Measurements from ENCODE around the gene PPY.
"Not testable (repeated sequence)": the region's sequence is repeated elsewhere in the genome, so short reads cannot be mapped to it uniquely, and the experiment has no call there.

PPY gene

DNA sequence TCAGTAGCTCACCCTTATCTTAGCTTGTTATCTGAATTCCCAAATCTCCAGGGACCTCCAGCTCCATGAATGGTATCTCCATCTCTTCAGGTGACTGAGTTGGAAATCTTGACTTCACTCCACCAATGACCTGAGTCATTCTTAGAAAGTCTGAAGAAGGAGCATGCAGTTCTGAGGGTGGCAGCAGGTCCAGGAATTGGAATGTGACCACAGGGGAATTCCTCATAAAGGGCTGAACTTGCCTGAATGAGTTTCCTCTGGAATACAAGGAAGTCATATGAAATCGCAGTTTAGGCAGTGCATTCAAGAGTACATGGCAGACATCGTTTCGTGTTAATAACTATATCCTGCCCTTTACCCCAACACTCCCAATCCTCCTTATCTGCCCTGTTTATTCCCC is 24.0 kb upstream of the PPY start:
- DNase-seq (ENCODE audit: low read depth in 2 of 2) = no peak

DNA sequence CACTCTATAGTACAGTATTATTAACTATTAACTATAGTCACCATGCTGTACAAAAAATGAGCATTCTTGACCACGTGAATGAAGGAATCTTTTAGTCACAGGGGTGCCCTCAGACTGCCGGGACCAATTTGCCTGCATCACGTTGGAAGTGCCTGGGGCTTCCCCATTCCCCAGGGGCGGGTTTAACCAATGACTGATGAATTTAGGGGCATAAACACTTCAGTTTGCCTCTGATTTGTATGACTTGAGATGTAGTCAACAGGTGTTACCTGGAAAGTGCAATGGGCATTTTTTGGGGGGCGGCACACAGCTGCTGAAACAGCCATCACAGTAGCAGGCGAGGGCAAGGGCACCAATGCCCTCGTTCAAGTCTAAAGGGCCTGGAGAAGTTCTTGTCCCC is 20.2 kb upstream of the PPY start:
- DNase-seq (ENCODE audit: low read depth in 2 of 2) = no peak

DNA sequence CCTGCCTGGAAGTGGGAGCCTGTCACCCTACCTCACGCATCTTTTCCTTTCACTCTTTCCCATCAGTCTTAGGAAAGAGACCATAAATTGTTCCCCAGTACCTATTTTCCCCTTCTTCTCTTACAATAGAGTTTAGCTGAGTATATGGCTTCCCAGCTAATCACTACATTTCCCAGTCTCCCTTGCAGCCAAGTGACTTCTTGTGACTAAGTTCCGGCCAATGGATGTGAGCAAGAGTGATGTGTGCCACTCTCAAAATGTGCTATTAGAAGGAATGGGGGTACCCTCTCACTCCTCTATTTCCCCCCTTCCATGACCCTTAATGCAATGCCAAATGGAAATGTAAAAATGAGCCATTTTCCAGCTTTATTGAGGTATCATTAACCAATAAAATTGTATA is 19.7 kb upstream of the PPY start:
- DNase-seq (ENCODE audit: low read depth in 2 of 2) = no peak

DNA sequence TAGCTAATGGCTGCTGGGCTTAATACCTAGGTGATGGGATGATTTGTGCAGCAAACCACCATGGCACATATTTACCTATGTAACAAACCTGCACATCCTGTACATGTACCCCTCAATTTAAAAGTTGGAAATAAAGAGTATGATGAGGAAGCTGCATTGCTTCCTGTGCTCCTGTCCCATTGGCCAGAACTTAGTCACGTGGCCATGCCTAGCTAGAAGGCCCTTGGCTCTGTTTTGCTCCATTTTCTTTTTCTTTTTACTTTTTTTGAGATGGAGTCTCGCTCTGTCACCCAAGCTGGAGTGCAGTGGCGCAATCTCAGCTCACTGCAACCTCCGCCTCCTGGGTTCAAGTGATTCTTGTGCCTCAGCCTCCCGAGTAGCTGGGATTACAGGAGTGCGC is 19.0 kb upstream of the PPY start:
- not testable (repeated sequence) for DNase-seq (ENCODE audit: low read depth in 2 of 2)

DNA sequence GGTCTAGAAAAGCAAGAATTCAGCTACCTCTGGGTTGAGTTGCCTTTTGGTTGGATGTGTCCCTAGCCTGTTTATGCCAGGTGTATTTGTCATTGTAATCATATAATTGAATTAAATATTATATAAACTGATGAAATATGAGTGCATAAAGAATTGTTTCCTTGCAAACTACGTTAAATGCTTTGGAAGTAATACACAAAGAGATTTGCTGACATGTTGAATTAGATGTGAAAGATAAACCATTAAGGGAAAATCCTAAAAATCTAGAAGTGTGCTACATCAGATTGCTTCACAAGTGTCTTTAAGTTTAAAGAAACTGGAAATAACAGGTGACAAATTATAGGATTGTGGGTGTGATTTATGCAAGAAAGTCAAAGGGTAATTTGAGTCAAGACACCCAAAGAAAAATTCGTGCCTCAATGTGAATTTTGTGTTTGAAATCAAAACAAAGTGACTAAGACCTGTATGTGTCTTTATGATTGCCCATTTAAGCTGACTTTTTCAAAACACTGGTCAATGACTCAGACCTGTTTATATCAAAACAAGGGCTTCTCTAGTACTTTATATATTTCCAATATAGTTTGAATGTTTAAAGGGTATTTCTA is 16.6 kb upstream of the PPY start:
- DNase-seq (ENCODE audit: low read depth in 2 of 2) = no peak

DNA sequence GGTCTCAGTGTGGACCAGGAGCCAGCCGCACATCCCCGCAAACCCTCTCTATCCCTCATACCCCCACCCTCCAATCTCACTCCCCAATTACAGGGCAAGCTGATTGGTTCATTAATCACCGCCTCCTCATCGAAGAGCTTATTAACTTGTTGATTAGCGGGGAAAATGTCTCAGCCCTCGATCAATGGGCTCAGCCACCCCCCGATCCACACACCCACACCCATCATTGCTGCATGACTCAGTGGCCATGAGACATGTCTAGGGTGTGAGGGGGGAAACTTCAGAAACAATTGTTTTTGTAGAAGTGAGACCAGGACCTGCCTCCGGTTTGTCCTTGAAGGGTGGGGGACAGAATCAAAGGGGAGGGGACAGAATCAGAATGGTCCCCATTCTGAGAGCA is 13.9 kb upstream of the PPY start:
- no peak for DNase-seq (ENCODE audit: low read depth in 2 of 2)

DNA sequence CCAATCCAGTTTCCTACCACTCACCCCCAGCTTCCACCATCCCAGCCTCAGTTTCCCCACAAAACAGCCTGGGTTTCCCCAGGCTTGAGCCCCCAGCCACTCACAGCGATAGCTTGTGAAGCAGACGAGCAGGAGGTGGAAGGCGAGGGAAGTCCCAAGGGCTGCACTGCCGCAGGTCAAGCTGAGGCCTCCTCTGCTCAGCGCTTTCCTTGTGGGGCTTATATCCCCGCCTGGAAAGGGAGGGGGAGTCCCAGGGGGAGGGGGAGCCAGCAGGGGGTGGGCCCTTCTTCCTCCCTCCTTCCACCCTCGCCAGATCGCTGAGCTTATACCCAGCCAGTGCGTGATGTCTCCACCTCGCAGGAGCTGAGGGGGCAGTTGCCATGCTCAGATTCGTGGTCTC is 11.5 kb upstream of the PPY start, which contains the start of gene PYY:
Gene PYY, minus strand, starts transcription at position 195 of the 400 bp plus-strand sequence. CDS start 457 bp downstream, outside the sequence.
- DNase-seq (ENCODE audit: low read depth in 2 of 2) = no peak

DNA sequence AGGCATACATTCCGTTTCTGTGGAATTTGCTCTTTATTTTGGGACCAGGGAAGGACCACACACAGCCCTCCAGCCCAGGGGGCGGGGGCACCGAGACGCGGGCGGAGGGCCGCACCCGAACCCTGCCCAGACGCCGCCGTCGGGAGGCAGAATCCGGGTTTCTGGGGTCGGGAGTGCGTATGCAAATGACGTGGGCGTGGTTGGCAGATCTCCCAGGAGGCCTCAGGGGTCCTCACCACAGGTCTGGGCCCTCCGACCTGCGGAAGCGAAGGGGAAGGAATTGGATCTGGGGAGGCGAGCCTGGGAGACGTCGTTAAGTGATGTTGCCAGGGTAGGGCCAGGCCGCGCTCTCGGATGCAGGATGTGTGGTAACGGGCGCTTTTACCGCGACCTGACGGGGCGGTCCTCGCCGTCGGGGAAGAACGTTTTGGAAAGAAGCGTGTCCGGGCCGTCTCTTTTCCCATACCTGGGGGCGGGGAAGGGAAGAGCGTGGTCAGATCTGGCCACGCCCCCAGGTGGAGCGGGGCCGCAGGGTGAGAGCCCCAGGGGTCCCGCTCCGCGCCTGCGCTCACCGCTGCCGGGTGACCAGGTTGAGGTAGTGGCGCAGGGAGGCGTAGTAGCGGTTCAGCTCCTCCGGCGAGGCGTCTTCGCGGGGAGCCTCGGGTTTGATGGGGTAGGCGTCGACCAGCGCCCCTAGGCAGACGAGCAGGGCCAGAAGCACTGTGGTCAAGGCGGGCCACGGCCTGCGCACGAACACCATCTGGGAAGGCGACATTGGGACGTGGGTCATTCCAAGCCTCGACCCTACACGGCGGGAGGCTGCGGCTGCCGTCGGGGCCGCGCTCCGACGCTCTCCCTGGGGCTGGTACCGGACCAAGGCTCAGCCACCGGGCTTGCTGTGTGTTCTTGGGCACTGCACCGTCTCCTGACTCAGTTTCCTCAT is 10.7 kb upstream of the PPY start:
- no peak for DNase-seq (ENCODE audit: low read depth in 2 of 2)

DNA sequence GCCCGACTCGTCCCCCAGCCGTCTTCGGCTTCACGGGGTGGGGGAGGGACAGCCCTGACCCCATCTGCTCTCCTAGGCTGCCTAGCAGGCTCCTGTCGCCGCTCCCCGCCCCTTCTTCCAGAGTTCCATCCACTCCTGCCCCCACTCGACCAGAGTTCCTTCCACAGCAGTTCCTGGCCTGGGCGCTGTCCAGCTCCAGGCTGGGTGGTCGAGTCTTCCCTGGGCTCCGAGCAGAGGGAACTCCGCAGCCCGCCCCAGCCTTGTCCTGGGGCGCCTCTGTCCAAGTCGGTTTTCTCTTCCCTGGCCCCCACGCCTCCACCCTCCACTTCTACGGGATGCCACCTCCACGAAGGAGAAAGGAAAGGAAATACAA is 10.1 kb upstream of the PPY start:
- no peak for DNase-seq (ENCODE audit: low read depth in 2 of 2)

DNA sequence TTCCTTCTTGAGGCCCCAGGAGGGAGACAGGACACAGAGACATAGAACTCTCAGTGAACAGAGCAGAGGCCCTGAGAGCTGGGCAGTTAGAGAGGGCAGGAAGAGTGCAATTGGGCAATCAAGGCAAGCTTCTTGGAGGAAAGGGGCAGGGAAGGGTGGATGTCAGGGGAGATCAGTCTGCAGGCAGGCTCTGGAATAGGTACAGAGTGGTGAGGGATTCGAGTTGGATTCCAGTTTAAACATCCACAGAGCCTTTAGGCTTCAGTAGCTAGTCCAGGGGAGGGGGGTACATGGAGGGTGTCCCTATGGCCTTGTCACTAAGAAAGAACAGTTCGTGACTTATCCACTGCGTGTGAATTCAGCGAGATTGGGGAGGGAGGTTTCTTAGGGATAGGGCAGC is 9.5 kb upstream of the PPY start:
- DNase-seq (ENCODE audit: low read depth in 2 of 2) = no peak

DNA sequence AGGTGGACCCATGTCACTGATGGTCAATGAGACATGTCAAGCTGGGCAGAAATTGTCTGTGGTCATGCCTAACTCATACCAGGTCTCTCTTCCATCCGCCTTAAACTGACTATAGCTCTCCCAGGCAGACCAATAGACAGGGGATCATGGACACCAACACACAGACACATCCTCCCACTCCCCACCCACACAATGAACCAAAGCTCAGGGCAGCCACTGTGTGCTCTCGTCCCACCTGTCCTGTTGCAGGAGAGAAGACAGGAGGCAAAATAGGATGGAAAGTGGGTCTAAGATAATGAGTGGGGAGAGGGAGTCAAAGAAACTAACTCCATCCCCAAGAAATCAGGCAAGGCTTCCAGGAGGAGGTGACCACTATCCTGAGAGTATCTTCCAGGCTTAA is 8.3 kb upstream of the PPY start:
- DNase-seq (ENCODE audit: low read depth in 2 of 2) = no peak

DNA sequence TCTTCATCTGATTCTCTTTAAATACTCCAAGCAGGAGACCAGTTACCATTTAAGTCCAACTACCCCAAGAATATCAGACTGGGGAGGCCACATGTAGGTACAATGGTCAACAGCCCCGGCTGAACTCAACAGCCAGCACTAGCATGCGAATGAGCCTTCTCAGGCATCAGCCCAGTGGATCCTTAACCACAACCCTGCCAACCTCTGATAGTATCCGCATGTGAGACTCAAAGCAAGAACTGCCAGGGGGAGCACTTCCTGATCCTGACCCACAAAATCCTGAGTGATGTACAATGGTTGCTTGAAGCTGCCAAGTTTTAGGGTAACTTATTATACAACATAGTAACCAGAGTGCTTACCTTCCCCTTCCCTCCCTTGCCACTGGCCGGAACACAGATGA is 7.5 kb upstream of the PPY start:
- no peak for DNase-seq (ENCODE audit: low read depth in 2 of 2)

DNA sequence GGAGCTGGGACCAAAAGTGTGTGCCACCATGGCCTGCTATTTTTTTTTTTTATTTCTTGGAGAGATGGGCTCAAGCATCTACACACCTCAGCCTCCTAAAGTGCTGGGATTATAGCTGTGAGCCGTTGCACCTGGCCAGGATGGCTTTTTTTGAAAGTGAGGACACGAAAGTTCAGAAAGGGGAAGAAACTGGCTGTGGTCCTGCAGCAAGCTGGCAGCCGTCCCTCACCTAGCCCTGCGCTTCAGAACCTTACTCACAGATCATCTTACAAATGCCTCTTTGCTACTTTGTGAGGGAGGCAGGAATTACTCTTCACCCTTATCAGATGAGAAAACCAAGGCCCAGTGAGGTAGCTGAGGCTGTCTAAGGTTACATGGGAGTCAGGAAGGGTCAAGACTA is 4.5 kb upstream of the PPY start:
- DNase-seq (ENCODE audit: low read depth in 2 of 2) = no peak

DNA sequence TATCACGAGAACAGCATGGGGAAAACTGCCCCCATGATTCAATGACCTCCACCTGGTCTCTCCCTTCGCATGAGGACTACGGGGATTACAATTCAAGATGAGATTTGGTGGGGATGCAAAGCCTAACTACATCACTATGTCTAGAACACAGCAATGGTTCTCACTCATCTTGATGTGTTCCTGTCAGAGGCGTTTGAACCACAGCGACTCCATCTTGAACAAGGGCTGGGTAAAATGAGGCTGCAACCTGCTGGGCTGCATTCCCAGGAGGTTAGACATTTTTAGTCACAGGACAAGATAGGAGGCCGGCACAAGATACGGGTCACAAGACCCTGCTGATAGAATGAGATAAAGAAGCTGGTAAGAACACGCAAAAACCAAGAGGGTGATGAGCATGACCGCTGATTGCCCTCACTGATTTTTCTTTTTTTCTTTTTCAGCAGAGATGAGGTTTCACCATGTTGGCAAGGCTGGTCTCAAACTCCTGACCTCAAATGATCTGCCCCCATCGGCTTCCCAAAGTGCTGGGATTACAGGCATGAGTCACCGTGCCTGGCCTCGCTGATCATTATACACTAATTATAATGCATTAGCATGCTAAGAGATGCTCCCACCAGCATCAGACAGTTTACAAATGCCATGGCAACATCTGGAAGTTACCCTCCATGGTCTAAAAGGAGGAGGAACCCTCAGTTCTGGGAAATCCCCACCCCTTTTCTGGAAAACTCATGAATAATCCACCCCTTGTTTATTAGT is 3.0 kb upstream of the PPY start:
- no peak for DNase-seq (ENCODE audit: low read depth in 2 of 2)

DNA sequence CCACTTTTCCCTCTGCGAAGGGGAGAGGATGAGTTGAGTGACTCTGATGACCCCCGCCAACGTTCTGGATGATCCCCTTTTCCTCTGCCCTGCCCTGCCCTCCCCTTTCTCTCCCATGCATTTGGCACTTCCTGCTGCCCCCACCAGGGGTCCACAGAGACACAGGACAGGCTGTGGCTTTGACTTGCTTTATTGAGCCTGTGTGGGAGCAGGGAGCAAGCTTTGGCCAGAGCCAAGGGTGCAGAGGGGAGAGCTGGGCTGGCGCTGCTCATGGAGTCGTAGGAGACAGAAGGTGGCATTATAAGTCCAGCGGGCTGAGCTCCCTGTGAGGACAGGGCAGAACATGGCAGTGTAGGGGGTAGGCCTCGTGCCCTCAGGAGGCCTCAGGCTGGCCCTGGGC is 1.6 kb downstream of the PPY start:
- DNase-seq (ENCODE audit: low read depth in 2 of 2) = no peak

DNA sequence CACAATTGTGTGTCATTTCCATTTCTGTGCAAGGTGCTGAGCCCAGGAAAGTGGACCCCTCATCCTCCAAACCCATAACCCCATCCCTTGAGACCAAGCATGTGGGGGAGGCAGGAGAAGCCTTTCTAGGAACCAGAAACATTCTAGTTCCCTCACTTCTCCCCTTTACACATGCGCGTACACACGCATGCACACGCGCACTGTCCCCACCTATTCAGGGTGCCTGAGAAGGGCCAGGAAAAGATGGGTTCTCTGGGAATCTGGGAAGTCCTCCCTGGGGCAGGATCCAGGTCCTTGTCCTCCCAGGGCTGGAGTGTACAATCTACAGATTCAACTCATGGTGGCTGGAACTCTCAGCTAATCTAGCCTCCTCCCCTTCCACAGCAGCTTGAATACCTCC is 2.4 kb downstream of the PPY start:
- no peak for DNase-seq (ENCODE audit: low read depth in 2 of 2)

DNA sequence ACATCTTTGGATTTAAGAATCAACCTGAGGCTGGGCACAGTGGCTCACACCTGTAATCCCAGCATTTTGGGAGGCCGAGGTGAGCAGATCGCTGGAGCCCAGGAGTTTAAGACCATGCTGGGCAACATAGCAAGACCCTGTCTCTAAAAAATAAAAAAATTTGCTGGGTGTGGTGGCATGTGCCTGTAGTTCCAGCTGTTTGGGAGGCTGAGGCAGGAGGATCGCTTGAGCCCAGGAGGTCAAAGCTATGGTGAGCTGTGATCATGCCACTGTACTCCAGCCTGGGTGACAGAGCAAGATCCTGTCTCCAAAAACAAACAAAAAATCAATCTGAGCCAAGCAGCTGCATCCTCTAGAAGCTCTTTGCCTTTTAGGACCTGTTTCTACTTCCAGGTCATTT is 2.8 kb downstream of the PPY start:
- DNase-seq (ENCODE audit: low read depth in 2 of 2) = not testable (repeated sequence)

DNA sequence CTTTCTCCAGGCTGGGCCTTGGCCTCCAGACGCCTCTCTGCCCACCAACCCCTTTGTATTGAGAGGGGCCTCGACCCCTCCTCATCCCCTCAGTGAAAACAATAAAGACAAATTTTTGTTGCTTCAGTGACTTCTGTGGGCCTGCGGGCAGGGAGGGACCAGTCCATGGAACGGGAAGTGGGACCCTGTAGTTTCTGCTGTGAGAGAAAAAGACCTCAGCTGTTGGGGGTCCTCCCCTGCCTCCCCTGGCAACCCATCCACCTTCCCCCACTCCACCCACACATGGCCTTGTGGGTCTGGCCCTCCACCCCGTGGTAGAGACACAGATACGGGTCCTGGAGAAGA is 3.5 kb downstream of the PPY start:
- DNase-seq (ENCODE audit: low read depth in 2 of 2) = no peak

DNA sequence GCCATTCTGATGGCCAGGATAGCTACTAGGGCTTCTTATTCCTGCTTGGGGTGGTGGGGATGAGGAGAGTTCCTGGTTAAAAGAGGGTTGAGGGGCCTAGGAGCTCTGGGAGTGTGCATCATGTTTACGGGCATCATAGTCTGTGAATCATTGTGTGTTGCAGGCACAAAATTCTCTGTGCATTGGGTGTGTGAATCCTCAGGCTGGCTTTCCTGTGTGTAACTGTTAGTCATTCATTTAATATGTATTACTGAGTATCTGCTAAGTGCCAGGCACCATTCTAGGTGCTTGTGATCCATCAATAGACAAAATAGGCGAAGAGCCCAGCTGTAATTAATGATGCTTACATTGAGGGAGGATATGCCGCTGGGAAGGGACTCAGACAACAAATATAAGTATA is 5.8 kb downstream of the PPY start:
- no peak for DNase-seq (ENCODE audit: low read depth in 2 of 2)

DNA sequence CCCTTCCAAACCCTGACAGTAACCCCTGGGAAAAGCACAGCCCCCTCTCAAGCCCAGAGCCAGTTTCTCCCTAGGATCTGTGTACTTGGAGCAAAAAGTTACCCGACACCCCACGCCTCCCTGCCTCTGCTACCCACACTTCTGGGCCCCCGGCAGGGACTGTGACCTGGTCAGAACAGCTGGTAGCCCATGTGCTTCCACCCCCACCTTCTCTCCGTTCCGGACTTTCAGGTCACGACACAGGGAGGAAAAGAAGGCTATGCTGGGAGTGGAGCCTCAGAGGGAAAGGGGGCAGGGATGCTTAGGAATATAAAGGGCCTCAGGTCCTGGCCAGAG is 6.4 kb downstream of the PPY start:
- DNase-seq (ENCODE audit: low read depth in 2 of 2) = no peak

DNA sequence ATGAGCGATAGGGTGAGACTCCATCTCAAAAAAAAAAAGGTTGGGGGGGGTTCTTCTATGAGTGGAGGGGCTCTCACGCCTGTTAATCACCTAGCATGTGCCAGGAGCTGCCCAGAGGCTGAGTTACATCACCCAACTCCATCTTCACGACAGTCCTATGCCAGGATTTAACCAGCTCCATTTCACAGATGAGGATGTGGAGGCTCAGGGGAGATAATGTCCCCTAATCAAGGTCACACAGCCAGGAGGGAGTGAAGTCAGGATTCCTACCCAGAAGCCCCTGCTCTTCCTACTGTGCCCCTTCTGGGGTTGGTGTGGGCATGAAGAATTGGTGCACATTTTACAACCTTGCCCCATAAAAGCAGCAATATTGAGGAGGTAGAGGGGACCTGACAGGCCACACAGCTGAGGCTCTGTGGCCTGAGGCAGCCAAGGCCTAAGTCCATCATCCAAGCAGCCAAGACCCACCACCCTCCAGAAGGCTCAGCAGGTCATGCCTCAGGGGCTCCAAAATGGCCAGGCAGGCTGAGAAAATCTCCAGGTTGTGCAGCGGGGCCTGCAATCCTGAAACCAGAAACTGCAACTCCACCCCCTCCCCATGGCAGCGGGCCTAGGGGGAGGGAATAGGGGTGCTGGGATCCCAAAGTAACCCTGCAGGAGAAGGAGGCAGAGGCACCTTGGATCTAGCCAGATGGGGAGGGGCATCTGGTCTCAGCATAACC is 6.9 kb downstream of the PPY start:
- no peak for DNase-seq (ENCODE audit: low read depth in 2 of 2)

DNA sequence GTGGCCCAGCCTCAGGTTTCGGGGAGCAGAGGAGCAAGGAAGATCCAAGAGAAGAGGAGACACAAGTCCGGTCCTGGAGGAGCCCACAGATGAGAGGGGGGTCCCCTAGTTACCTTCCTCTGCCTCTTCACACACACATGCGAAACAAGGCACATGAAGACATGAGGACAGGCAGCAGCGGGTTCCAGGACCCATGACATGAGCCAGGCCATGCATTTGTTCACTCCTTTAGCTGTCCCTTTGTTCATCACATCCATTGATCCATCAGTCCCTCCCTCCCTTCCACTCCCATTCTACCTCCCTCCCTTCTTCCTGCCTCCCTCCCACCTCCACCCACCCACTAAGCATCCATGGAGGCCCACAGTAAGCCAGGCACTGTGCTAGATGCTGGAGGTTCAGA is 9.4 kb downstream of the PPY start:
- DNase-seq (ENCODE audit: low read depth in 2 of 2) = no peak

Data from activated CD4-positive, alpha-beta T cell treated with anti-CD3 and anti-CD28 coated beads for 24 hours (primary cell).